Measurements from ENCODE around the gene SUPT20H. TPM values are rescaled to one million over a fixed set of nuclear protein-coding genes. Genes with fewer than 3 reads are reported as not detected.

Gene SUPT20H
- total RNA-seq, 1 experiment from 2014 or later: 42.9 TPM

DNA sequence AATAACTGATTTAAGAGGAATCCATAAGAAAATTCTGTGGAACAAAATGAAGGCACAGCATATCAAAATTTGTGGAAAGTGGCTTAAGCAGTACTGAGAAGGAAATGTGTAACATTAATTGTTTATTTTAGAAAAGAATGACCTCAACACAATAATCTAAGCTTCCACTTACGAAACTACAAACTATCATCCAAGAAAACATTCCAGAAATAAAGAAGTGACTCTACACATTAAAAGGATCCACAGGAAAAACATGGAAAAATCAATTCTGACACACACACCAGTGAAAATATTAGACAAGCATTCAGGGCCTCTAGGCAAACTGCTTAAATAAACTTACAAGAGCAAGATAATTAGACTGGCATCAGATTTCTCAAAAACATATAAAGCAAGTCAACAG lies 44.9 kb downstream of the SUPT20H start:
- ATAC-seq (no peak), DNase-seq (ENCODE audit: low read depth, low spot score) (no peak)
- H3K79me2 ChIP-seq (ENCODE audit: insufficient read depth, low read length): no peaks in the 10 kb centered on the region; the same call in 1 of the 2 replicates
- RAD21 ChIA-PET (ENCODE audit: low non-redundant PET in 1 of 2, low total read pairs in 2 of 2, uncharacterized antibody in 2 of 2, unreplicated experiment in 2 of 2): no interaction called here
- H4K20me1 ChIP-seq (ENCODE audit: insufficient read depth): no peaks in the 10 kb centered on the region; the same call in 1 of the 2 replicates
- no peak overlapping the region for H2AFZ ChIP-seq (ENCODE audit: low read depth, low read length, poor library complexity, severe bottlenecking)
- CTCF ChIA-PET: no interaction called here
- H3K27ac ChIP-seq (ENCODE audit: low read depth, low read length): no peak overlapping the region
- no peak overlapping the region for H3K4me2 ChIP-seq (ENCODE audit: low read length)
- H3K4me3 ChIP-seq (replicated peaks in 1 of 2; ENCODE audit: low read depth in 1 of 2, low read length in 2 of 2): no peak overlapping the region
- intact Hi-C loops (cut with micrococcal nuclease): loop anchor here (5.0 kb wide), 1 partner anchor 33 kb away; no protein-coding TSS in a partner anchor
- POLR2A ChIA-PET: no interaction called here
- BruUV-seq (replicated peaks): no TSS peak
- no peaks in the 10 kb centered on the region for H3K4me1 ChIP-seq (ENCODE audit: control insufficient read depth in 1 of 2, insufficient read depth in 2 of 2, low read length in 2 of 2)
- no peaks in the 10 kb centered on the region for H3K9me3 ChIP-seq (ENCODE audit: control insufficient read depth in 1 of 2, insufficient read depth in 1 of 2, low read depth in 1 of 2, low read length in 2 of 2)
- no peaks in the 10 kb centered on the region for H3K9me2 ChIP-seq (ENCODE audit: insufficient read depth)
- TF ChIP-seq TCF7L2 (IDR thresholded peaks at IDR 0.05; ENCODE audit: borderline replicate concordance, extremely low read depth, insufficient read depth, insufficient read length) (no peak), JUND (IDR thresholded peaks at IDR 0.05) (no peak), EZH2phosphoT487 (IDR thresholded peaks at IDR 0.05; ENCODE audit: borderline replicate concordance) (no peak), POLR2A (IDR thresholded peaks at IDR 0.05; ENCODE audit: borderline replicate concordance, extremely low read depth, insufficient read depth, insufficient read length) (no peak), FOSL1 (IDR thresholded peaks at IDR 0.05; ENCODE audit: low read depth) (no peak), SP1 (IDR thresholded peaks at IDR 0.05; ENCODE audit: low read depth) (no peak), ZFX (IDR thresholded peaks at IDR 0.05) (no peak), RAD21 (IDR thresholded peaks at IDR 0.05; ENCODE audit: low read depth) (no peak), SRF (IDR thresholded peaks at IDR 0.05; ENCODE audit: low read depth) (no peak), CBX3 (IDR thresholded peaks at IDR 0.05; ENCODE audit: low read depth) (no peak), EGR1 (IDR thresholded peaks at IDR 0.05; ENCODE audit: low read depth) (no peak), SIN3A (IDR thresholded peaks at IDR 0.05; ENCODE audit: low read depth) (no peak), YY1 (IDR thresholded peaks at IDR 0.05; ENCODE audit: extremely low read depth, insufficient replicate concordance, low read depth, low read length) (no peak)
- TF ChIP-seq, protein P1, sequence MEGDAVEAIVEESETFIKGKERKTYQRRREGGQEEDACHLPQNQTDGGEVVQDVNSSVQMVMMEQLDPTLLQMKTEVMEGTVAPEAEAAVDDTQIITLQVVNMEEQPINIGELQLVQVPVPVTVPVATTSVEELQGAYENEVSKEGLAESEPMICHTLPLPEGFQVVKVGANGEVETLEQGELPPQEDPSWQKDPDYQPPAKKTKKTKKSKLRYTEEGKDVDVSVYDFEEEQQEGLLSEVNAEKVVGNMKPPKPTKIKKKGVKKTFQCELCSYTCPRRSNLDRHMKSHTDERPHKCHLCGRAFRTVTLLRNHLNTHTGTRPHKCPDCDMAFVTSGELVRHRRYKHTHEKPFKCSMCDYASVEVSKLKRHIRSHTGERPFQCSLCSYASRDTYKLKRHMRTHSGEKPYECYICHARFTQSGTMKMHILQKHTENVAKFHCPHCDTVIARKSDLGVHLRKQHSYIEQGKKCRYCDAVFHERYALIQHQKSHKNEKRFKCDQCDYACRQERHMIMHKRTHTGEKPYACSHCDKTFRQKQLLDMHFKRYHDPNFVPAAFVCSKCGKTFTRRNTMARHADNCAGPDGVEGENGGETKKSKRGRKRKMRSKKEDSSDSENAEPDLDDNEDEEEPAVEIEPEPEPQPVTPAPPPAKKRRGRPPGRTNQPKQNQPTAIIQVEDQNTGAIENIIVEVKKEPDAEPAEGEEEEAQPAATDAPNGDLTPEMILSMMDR (IDR thresholded peaks at IDR 0.05 in 2 of 3, conservative IDR thresholded peaks at IDR 0.05 in 1 of 3; ENCODE audit: borderline replicate concordance in 1 of 3, insufficient read depth in 1 of 3, low read depth in 2 of 3, low read length in 2 of 3): no peak
- TF ChIP-seq, protein P2, sequence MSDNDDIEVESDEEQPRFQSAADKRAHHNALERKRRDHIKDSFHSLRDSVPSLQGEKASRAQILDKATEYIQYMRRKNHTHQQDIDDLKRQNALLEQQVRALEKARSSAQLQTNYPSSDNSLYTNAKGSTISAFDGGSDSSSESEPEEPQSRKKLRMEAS (IDR thresholded peaks at IDR 0.05): no peak
- TF ChIP-seq, protein P3, sequence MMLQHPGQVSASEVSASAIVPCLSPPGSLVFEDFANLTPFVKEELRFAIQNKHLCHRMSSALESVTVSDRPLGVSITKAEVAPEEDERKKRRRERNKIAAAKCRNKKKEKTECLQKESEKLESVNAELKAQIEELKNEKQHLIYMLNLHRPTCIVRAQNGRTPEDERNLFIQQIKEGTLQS (IDR thresholded peaks at IDR 0.05): no peak
- TF ChIP-seq, protein P4, sequence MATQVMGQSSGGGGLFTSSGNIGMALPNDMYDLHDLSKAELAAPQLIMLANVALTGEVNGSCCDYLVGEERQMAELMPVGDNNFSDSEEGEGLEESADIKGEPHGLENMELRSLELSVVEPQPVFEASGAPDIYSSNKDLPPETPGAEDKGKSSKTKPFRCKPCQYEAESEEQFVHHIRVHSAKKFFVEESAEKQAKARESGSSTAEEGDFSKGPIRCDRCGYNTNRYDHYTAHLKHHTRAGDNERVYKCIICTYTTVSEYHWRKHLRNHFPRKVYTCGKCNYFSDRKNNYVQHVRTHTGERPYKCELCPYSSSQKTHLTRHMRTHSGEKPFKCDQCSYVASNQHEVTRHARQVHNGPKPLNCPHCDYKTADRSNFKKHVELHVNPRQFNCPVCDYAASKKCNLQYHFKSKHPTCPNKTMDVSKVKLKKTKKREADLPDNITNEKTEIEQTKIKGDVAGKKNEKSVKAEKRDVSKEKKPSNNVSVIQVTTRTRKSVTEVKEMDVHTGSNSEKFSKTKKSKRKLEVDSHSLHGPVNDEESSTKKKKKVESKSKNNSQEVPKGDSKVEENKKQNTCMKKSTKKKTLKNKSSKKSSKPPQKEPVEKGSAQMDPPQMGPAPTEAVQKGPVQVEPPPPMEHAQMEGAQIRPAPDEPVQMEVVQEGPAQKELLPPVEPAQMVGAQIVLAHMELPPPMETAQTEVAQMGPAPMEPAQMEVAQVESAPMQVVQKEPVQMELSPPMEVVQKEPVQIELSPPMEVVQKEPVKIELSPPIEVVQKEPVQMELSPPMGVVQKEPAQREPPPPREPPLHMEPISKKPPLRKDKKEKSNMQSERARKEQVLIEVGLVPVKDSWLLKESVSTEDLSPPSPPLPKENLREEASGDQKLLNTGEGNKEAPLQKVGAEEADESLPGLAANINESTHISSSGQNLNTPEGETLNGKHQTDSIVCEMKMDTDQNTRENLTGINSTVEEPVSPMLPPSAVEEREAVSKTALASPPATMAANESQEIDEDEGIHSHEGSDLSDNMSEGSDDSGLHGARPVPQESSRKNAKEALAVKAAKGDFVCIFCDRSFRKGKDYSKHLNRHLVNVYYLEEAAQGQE (IDR thresholded peaks at IDR 0.05; ENCODE audit: low read depth): no peak
- H3K9ac ChIP-seq (ENCODE audit: low read length): no peak overlapping the region
- H3K36me3 ChIP-seq (ENCODE audit: control insufficient read depth in 1 of 2, insufficient read depth in 2 of 2, low read length in 2 of 2): peaks cover 29 to 35% of the 10 kb centered on the region in 2 experiments
- no peaks in the 10 kb centered on the region for H3K27me3 ChIP-seq (ENCODE audit: insufficient read depth, low read length)
